ENCODE results near the gene A1BG. TPM values are rescaled to one million over a fixed set of nuclear protein-coding genes. Genes with fewer than 3 reads are reported as not detected.
A peak's percentile ranks its signal among the peaks of the same experiment; 100 is the strongest.
"Not testable (repeated sequence)": the region's sequence is repeated elsewhere in the genome, so short reads cannot be mapped to it uniquely, and the experiment has no call there.

Gene A1BG
- polyA plus RNA-seq, 4 donors, result 0.64 to 45.9 (median 9.3) TPM; not detected in 1

DNA sequence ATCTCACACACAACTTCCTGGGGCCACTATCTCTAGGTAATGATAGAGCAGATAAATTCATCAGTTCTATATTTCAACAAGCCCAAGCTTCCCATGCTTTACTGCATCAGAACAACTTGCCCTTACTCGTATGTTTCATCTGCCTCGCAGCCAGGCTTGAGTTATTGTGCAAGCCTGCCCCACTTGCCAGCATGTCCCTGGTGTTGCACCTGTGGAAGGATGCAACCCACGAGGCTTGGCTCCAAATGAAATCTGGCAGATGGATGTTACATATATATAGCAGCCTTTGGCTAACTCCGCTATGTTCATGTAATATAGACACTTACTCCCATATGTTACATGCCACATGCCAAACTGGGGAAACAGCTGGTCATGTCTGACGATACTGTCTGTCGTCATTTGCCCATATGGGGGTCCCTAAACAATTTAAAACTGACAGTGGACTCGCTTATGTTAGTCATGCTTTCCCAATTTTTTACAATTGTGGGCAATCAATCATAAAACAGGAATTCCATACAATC, 41.9 kb downstream of the A1BG start:
- Histone ChIP-seq H3K27ac (ENCODE audit: low read depth in 1 of 3, low read length in 2 of 3) (no peak overlapping the region), H3K9me3 (ENCODE audit: control insufficient read depth in 2 of 2, insufficient read depth in 1 of 2, low read depth in 1 of 2, low read length in 1 of 2) (peaks cover 0 to 25% of the 10 kb centered on the region in 2 donors), H3K4me3 (ENCODE audit: low read depth in 1 of 3, low read length in 3 of 3) (no peak overlapping the region), H3K36me3 (ENCODE audit: control insufficient read depth in 3 of 3, insufficient read depth in 2 of 3, low read depth in 1 of 3, low read length in 3 of 3) (peaks cover 12 to 56% (median 34%) of the 10 kb centered on the region in 3 donors), H3K4me1 (ENCODE audit: control insufficient read depth in 3 of 3, insufficient read depth in 2 of 3, low read depth in 1 of 3, low read length in 2 of 3) (peaks cover 0 to 9% (median 7%) of the 10 kb centered on the region in 3 donors), H3K27me3 (ENCODE audit: control insufficient read depth in 3 of 3, insufficient read depth in 3 of 3, low read length in 3 of 3) (no peaks in the 10 kb centered on the region)
- no peak for DNase-seq
- 91 to 97% (median 96%) methylated on average over 7 of the region's 7 CpGs for WGBS, 3 donors
- no peak for FAIRE-seq

GRCh38 chr19:58310685-58311084, 42.6 kb downstream of the A1BG start:
- WGBS, 3 donors, result 73 to 99% (median 94%) methylated on average over 13 of the region's 13 CpGs
- not testable (repeated sequence) for H3K27ac ChIP-seq (ENCODE audit: low read depth in 1 of 3, low read length in 2 of 3); FAIRE-seq; DNase-seq; H3K27me3 ChIP-seq (ENCODE audit: control insufficient read depth in 3 of 3, insufficient read depth in 3 of 3, low read length in 3 of 3); H3K4me3 ChIP-seq (ENCODE audit: low read depth in 1 of 3, low read length in 3 of 3)
- H3K9me3 ChIP-seq (ENCODE audit: control insufficient read depth in 2 of 2, insufficient read depth in 1 of 2, low read depth in 1 of 2, low read length in 1 of 2), result peaks cover 0 to 25% of the 10 kb centered on the region in 2 donors
- H3K4me1 ChIP-seq (ENCODE audit: control insufficient read depth in 3 of 3, insufficient read depth in 2 of 3, low read depth in 1 of 3, low read length in 2 of 3), result peaks cover 0 to 11% (median 7%) of the 10 kb centered on the region in 3 donors
- peaks cover 12 to 49% (median 35%) of the 10 kb centered on the region in 3 donors for H3K36me3 ChIP-seq (ENCODE audit: control insufficient read depth in 3 of 3, insufficient read depth in 2 of 3, low read depth in 1 of 3, low read length in 3 of 3)

- FAIRE-seq (no peak), DNase-seq (no peak)
- peaks cover 3 to 28% (median 22%) of the 10 kb centered on the region in 3 donors for H3K36me3 ChIP-seq (ENCODE audit: control insufficient read depth in 3 of 3, insufficient read depth in 2 of 3, low read depth in 1 of 3, low read length in 3 of 3)
- H3K4me3 ChIP-seq (ENCODE audit: low read depth in 1 of 3, low read length in 3 of 3), result no peak overlapping the region
- H3K27ac ChIP-seq (ENCODE audit: low read depth in 1 of 3, low read length in 2 of 3), result no peak overlapping the region
- peaks cover 0 to 20% of the 10 kb centered on the region in 2 donors for H3K9me3 ChIP-seq (ENCODE audit: control insufficient read depth in 2 of 2, insufficient read depth in 1 of 2, low read depth in 1 of 2, low read length in 1 of 2)
- H3K4me1 ChIP-seq (ENCODE audit: control insufficient read depth in 3 of 3, insufficient read depth in 2 of 3, low read depth in 1 of 3, low read length in 2 of 3), result peaks cover 0 to 16% (median 7%) of the 10 kb centered on the region in 3 donors
- WGBS, 3 donors, result 85 to 97% (median 95%) methylated on average over 4 of the region's 4 CpGs
- no peaks in the 10 kb centered on the region for H3K27me3 ChIP-seq (ENCODE audit: control insufficient read depth in 3 of 3, insufficient read depth in 3 of 3, low read length in 3 of 3)
Observed at GRCh38 chr19:58307736-58308135, 45.6 kb downstream of the A1BG start.

DNA sequence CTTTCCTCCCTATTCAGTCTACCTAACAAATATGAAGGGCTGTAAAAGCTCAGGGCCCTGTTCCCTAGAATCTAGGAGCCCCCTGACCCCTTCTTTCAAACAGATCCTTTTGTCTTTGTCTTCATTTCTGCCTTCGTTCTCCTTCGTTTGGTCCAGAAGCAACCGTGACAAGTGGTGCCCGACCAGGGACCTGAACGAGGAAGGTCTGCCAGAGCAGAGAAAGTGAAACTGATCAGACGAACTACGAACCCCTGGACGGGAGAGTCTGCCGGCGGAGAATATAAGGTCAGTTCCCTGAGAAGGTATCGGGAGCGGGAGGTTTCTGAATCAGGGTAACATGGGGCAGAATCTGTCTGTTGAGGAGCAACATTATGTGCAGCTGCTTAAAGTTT, 47.4 kb downstream of the A1BG start:
- peak overlapping the region; percentile 73 to 92 (median 81) for H3K4me3 ChIP-seq (ENCODE audit: low read depth in 1 of 3, low read length in 3 of 3)
- H3K4me1 ChIP-seq (ENCODE audit: control insufficient read depth in 3 of 3, insufficient read depth in 2 of 3, low read depth in 1 of 3, low read length in 2 of 3), result peaks cover 0 to 16% (median 7%) of the 10 kb centered on the region in 3 donors
- H3K27ac ChIP-seq (ENCODE audit: low read depth in 1 of 3, low read length in 2 of 3), result peak overlapping the region; percentile 82 to 98 (median 91)
- no peaks in the 10 kb centered on the region for H3K27me3 ChIP-seq (ENCODE audit: control insufficient read depth in 3 of 3, insufficient read depth in 3 of 3, low read length in 3 of 3)
- H3K9me3 ChIP-seq (ENCODE audit: control insufficient read depth in 2 of 2, insufficient read depth in 1 of 2, low read depth in 1 of 2, low read length in 1 of 2), result peaks cover 0 to 3% of the 10 kb centered on the region in 2 donors
- DNase-seq, result peak; percentile 66 to 76
- H3K36me3 ChIP-seq (ENCODE audit: control insufficient read depth in 3 of 3, insufficient read depth in 2 of 3, low read depth in 1 of 3, low read length in 3 of 3), result peaks cover 3 to 17% (median 14%) of the 10 kb centered on the region in 3 donors
- 17 to 31% (median 25%) methylated on average over 12 of the region's 12 CpGs for WGBS, 3 donors
- FAIRE-seq, result no peak

- peak within 1 kb of the TSS; percentile 82 to 98 (median 91) for H3K27ac ChIP-seq (ENCODE audit: low read depth in 1 of 3, low read length in 2 of 3)
- H3K36me3 ChIP-seq (ENCODE audit: control insufficient read depth in 3 of 3, insufficient read depth in 2 of 3, low read depth in 1 of 3, low read length in 3 of 3), result peaks cover 6 to 23% (median 14%) of the 10 kb centered on the region in 3 donors
- WGBS, 3 donors, result 1% methylated on average over 51 to 55 of the region's 55 CpGs
- H3K27me3 ChIP-seq (ENCODE audit: control insufficient read depth in 3 of 3, insufficient read depth in 3 of 3, low read length in 3 of 3), result no peaks in the 10 kb centered on the region
- peak; percentile 33 for FAIRE-seq
- H3K9me3 ChIP-seq (ENCODE audit: control insufficient read depth in 2 of 2, insufficient read depth in 1 of 2, low read depth in 1 of 2, low read length in 1 of 2), result no peaks in the 10 kb centered on the region
- DNase-seq, result peak; percentile 98 to 99
- H3K4me1 ChIP-seq (ENCODE audit: control insufficient read depth in 3 of 3, insufficient read depth in 2 of 3, low read depth in 1 of 3, low read length in 2 of 3), result peaks cover 0 to 16% (median 7%) of the 10 kb centered on the region in 3 donors
- H3K4me3 ChIP-seq (ENCODE audit: low read depth in 1 of 3, low read length in 3 of 3), result peak within 1 kb of the TSS; percentile 73 to 92 (median 81)
Observed at GRCh38 chr19:58305065-58305931, 48.0 kb downstream of the A1BG start, which contains the start of gene ERVK3-1. TSS of gene ERVK3-1 (plus strand) at chr19:58305377. CDS start at chr19:58312169, 6,792 bp downstream.

DNA sequence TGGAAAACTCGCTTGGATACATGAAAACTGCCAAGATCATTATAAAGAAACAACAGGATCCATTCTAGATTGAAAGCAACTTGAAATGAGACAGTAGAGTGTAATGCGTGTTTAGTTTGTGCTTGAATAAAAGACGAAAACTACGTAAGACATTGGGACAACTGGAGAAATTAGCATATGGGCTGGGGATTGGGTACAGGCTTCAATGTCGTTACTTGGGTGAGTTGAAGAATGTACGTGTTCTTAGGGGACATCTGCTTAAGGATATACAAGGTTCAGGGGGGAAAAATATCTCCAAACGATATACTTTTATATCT, 48.6 kb downstream of the A1BG start:
- Histone ChIP-seq H3K27me3 (ENCODE audit: control insufficient read depth in 3 of 3, insufficient read depth in 3 of 3, low read length in 3 of 3) (no peaks in the 10 kb centered on the region), H3K4me1 (ENCODE audit: control insufficient read depth in 3 of 3, insufficient read depth in 2 of 3, low read depth in 1 of 3, low read length in 2 of 3) (peaks cover 0 to 16% (median 7%) of the 10 kb centered on the region in 3 donors), H3K9me3 (ENCODE audit: control insufficient read depth in 2 of 2, insufficient read depth in 1 of 2, low read depth in 1 of 2, low read length in 1 of 2) (no peaks in the 10 kb centered on the region), H3K27ac (ENCODE audit: low read depth in 1 of 3, low read length in 2 of 3) (peak overlapping the region; percentile 82 to 91 (median 85)), H3K4me3 (ENCODE audit: low read depth in 1 of 3, low read length in 3 of 3) (peak overlapping the region; percentile 73 to 92 (median 81)), H3K36me3 (ENCODE audit: control insufficient read depth in 3 of 3, insufficient read depth in 2 of 3, low read depth in 1 of 3, low read length in 3 of 3) (peaks cover 8 to 25% (median 14%) of the 10 kb centered on the region in 3 donors)
- DNase-seq (no peak), FAIRE-seq (no peak)
- 22 to 32% (median 32%) methylated on average over 7 of the region's 7 CpGs for WGBS, 3 donors

DNA sequence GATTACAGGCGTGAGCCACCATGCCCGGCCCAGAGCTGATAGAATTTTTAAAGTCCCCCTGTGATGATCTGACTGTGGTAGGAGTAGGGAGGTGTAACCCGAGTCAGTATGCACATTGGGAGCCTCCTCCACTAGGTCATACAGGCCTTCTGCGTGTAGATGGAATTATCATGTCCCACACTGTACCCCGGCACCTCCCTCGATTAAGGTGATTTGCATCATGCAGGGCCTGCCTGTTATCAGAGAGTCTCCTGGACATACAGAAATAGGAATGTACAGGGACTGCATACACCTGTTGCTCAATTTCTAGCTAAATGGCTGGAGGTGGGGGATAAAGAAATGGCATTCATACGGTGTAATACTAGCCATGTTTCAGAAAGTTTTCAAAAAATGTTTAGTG, 49.0 kb downstream of the A1BG start:
- WGBS, 3 donors, result 88 to 94% (median 92%) methylated on average over 7 of the region's 7 CpGs
- Histone ChIP-seq H3K4me3 (ENCODE audit: low read depth in 1 of 3, low read length in 3 of 3) (peak overlapping the region in 1 of 3 donors; percentile 92), H3K4me1 (ENCODE audit: control insufficient read depth in 3 of 3, insufficient read depth in 2 of 3, low read depth in 1 of 3, low read length in 2 of 3) (peaks cover 0 to 16% (median 7%) of the 10 kb centered on the region in 3 donors), H3K27me3 (ENCODE audit: control insufficient read depth in 3 of 3, insufficient read depth in 3 of 3, low read length in 3 of 3) (no peaks in the 10 kb centered on the region), H3K36me3 (ENCODE audit: control insufficient read depth in 3 of 3, insufficient read depth in 2 of 3, low read depth in 1 of 3, low read length in 3 of 3) (peaks cover 5 to 27% (median 11%) of the 10 kb centered on the region in 3 donors), H3K27ac (ENCODE audit: low read depth in 1 of 3, low read length in 2 of 3) (no peak overlapping the region), H3K9me3 (ENCODE audit: control insufficient read depth in 2 of 2, insufficient read depth in 1 of 2, low read depth in 1 of 2, low read length in 1 of 2) (no peaks in the 10 kb centered on the region)
- DNase-seq (no peak), FAIRE-seq (no peak)

GRCh38 chr19:58300620-58301019, 52.7 kb downstream of the A1BG start:
- H3K9me3 ChIP-seq (ENCODE audit: control insufficient read depth in 2 of 2, insufficient read depth in 1 of 2, low read depth in 1 of 2, low read length in 1 of 2), result peaks cover 2 to 14% of the 10 kb centered on the region in 2 donors
- no peak overlapping the region for H3K27ac ChIP-seq (ENCODE audit: low read depth in 1 of 3, low read length in 2 of 3)
- H3K27me3 ChIP-seq (ENCODE audit: control insufficient read depth in 3 of 3, insufficient read depth in 3 of 3, low read length in 3 of 3), result no peaks in the 10 kb centered on the region
- no peak overlapping the region for H3K4me3 ChIP-seq (ENCODE audit: low read depth in 1 of 3, low read length in 3 of 3)
- H3K36me3 ChIP-seq (ENCODE audit: control insufficient read depth in 3 of 3, insufficient read depth in 2 of 3, low read depth in 1 of 3, low read length in 3 of 3), result peaks cover 0 to 33% (median 5%) of the 10 kb centered on the region in 3 donors
- WGBS, 3 donors, result 95 to 96% (median 96%) methylated on average over 7 of the region's 7 CpGs
- DNase-seq (no peak), FAIRE-seq (no peak)
- H3K4me1 ChIP-seq (ENCODE audit: control insufficient read depth in 3 of 3, insufficient read depth in 2 of 3, low read depth in 1 of 3, low read length in 2 of 3), result peaks cover 0 to 5% (median 0%) of the 10 kb centered on the region in 3 donors
